Esophagus squamous epithelium (tissue), 4 donors: Measurements from ENCODE around the gene LMNTD2.

Experiments used
- POLR2A ChIP-seq, 4 donors: fragments of 450-650 bp; IDR thresholded peaks; one replicate each; pipeline ENCODE4 v1.6.1; 2017; ENCODE audit warnings: antibody characterized with exemption in 4 of 4, mild to moderate bottlenecking in 4 of 4, moderate library complexity in 3 of 4
- TF ChIP-seq, protein P1 (sequence below), 6 experiments: fragments of 450-650 bp in 4 of 6; fragments of 200-600 bp in 2 of 6; sonication (generic) in 2 of 6; IDR thresholded peaks; one replicate each; pipeline ENCODE4 v1.5.1; 2016 to 2019; ENCODE audit warnings: antibody characterized with exemption in 6 of 6, mild to moderate bottlenecking in 4 of 6, moderate library complexity in 4 of 6

DNA sequence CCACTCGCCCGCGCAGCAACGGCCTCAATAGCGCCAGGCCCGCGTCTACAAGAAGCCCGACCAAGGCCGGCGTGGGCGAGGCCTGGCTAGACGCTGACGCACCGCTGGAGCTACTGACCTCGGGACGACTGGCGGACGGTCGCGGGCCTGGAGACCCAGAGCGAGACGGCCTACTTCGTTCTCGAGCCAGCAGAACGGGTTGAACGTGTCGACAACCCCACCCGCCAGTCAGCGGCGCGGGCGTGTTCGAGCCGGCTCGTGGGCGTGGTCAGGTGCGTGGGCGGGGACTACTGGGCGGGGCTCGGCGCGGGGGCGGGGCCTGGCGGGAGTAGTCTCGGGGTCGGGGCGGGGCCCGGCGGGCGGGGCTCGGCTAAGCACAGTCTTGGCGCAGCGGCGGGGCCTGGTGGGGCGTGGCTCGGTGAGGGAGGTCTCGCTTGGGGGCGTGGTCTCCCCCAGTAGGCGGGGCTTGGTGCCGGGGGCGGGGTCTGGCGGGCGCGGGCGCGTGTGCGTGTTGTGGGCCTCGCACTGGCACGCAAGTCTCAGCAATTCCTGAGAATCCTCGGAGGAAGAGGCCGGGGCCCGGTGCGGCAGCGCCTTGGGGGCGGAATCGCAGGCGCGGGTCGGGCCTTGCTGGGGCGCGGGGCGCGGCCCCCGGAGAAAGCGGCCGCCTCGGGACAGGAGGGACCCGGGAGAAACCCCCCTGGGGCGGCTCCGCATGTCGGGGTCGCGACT lies 53.4 kb downstream of the LMNTD2 start, which contains the start of gene RNH1:
- TF ChIP-seq, protein P1, sequence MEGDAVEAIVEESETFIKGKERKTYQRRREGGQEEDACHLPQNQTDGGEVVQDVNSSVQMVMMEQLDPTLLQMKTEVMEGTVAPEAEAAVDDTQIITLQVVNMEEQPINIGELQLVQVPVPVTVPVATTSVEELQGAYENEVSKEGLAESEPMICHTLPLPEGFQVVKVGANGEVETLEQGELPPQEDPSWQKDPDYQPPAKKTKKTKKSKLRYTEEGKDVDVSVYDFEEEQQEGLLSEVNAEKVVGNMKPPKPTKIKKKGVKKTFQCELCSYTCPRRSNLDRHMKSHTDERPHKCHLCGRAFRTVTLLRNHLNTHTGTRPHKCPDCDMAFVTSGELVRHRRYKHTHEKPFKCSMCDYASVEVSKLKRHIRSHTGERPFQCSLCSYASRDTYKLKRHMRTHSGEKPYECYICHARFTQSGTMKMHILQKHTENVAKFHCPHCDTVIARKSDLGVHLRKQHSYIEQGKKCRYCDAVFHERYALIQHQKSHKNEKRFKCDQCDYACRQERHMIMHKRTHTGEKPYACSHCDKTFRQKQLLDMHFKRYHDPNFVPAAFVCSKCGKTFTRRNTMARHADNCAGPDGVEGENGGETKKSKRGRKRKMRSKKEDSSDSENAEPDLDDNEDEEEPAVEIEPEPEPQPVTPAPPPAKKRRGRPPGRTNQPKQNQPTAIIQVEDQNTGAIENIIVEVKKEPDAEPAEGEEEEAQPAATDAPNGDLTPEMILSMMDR (IDR thresholded peaks at IDR 0.05), result no peak
- peak in 2 of 4 donors; percentile 44 to 68 for TF ChIP-seq POLR2A (IDR thresholded peaks at IDR 0.05)
